Measurements from ENCODE around the gene ZNF764. TPM values are rescaled to one million over a fixed set of nuclear protein-coding genes. Genes with fewer than 3 reads are reported as not detected.

Gene ZNF764
- total RNA-seq, 2 donors from 2014 or later: 19.0 TPM

- peaks cover 7% of the 10 kb centered on the region for H3K9me3 ChIP-seq (ENCODE audit: control insufficient read depth, low read length)
- Mint-ChIP-seq H3K4me1 (no peaks in the 10 kb centered on the region), H3K27ac (no peak overlapping the region), H3K36me3 (ENCODE audit: low read depth) (peaks cover 29% of the 10 kb centered on the region), H3K27me3 (ENCODE audit: insufficient read depth) (no peaks in the 10 kb centered on the region), H3K4me3 (no peak overlapping the region), H3K9me3 (peaks cover 4% of the 10 kb centered on the region)
- H3K9ac ChIP-seq (ENCODE audit: extremely low read depth, low read length, poor library complexity, severe bottlenecking): no peak overlapping the region
- peaks cover 24% of the 10 kb centered on the region for H3K36me3 ChIP-seq (ENCODE audit: control insufficient read depth, insufficient read depth, low read length)
- no peak overlapping the region for H3K4me3 ChIP-seq (ENCODE audit: low read length)
- DNase-seq: no peak
- H3K27ac ChIP-seq (ENCODE audit: low read depth, low read length): no peak overlapping the region
- WGBS, 2 experiments (ENCODE audit: insufficient coverage in 1 of 2, insufficient read length in 1 of 2): 95% methylated on average over 4 of the region's 4 CpGs
- H3K27me3 ChIP-seq (ENCODE audit: control insufficient read depth, insufficient read depth, low read length, poor library complexity, severe bottlenecking): no peaks in the 10 kb centered on the region
- no peak for TF ChIP-seq CTCF (conservative IDR thresholded peaks at IDR 0.05)
- no peaks in the 10 kb centered on the region for H3K4me1 ChIP-seq (ENCODE audit: control insufficient read depth, insufficient read depth, low read length)
Measured at GRCh38 chr16:30601966-30602365, 43.8 kb upstream of the ZNF764 start.

- 96 to 100% methylated on average over 2 of the region's 2 CpGs for WGBS, 2 experiments (ENCODE audit: insufficient coverage in 1 of 2, insufficient read length in 1 of 2)
- no peaks in the 10 kb centered on the region for H3K27me3 ChIP-seq (ENCODE audit: control insufficient read depth, insufficient read depth, low read length, poor library complexity, severe bottlenecking)
- Mint-ChIP-seq H3K36me3 (ENCODE audit: low read depth) (peaks cover 24% of the 10 kb centered on the region), H3K4me3 (no peak overlapping the region), H3K4me1 (no peaks in the 10 kb centered on the region), H3K9me3 (peaks cover 4% of the 10 kb centered on the region), H3K27ac (no peak overlapping the region), H3K27me3 (ENCODE audit: insufficient read depth) (no peaks in the 10 kb centered on the region)
- no peak overlapping the region for H3K9ac ChIP-seq (ENCODE audit: extremely low read depth, low read length, poor library complexity, severe bottlenecking)
- no peaks in the 10 kb centered on the region for H3K4me1 ChIP-seq (ENCODE audit: control insufficient read depth, insufficient read depth, low read length)
- no peak for TF ChIP-seq CTCF (conservative IDR thresholded peaks at IDR 0.05)
- H3K36me3 ChIP-seq (ENCODE audit: control insufficient read depth, insufficient read depth, low read length): peaks cover 14% of the 10 kb centered on the region
- no peak overlapping the region for H3K4me3 ChIP-seq (ENCODE audit: low read length)
- H3K9me3 ChIP-seq (ENCODE audit: control insufficient read depth, low read length): peaks cover 7% of the 10 kb centered on the region
- H3K27ac ChIP-seq (ENCODE audit: low read depth, low read length): no peak overlapping the region
- DNase-seq: no peak
Measured at GRCh38 chr16:30600929-30601328, 42.8 kb upstream of the ZNF764 start.

GRCh38 chr16:30600215-30600614, 42.0 kb upstream of the ZNF764 start:
- Mint-ChIP-seq H3K27me3 (ENCODE audit: insufficient read depth) (no peaks in the 10 kb centered on the region), H3K27ac (no peak overlapping the region)

More at GRCh38 chr16:30600215-30600614, 42.0 kb upstream of the ZNF764 start:
- peaks cover 24% of the 10 kb centered on the region for H3K36me3 Mint-ChIP-seq (ENCODE audit: low read depth)
- H3K9ac ChIP-seq (ENCODE audit: extremely low read depth, low read length, poor library complexity, severe bottlenecking): no peak overlapping the region
- no peaks in the 10 kb centered on the region for H3K27me3 ChIP-seq (ENCODE audit: control insufficient read depth, insufficient read depth, low read length, poor library complexity, severe bottlenecking)
- H3K4me3 Mint-ChIP-seq: no peak overlapping the region
- WGBS, 2 experiments (ENCODE audit: insufficient coverage in 1 of 2, insufficient read length in 1 of 2): 96 to 100% methylated on average over 2 to 3 of the region's 3 CpGs
- peaks cover 7% of the 10 kb centered on the region for H3K9me3 ChIP-seq (ENCODE audit: control insufficient read depth, low read length)
- no peaks in the 10 kb centered on the region for H3K4me1 ChIP-seq (ENCODE audit: control insufficient read depth, insufficient read depth, low read length)
- H3K4me1 Mint-ChIP-seq: no peaks in the 10 kb centered on the region
- no peak overlapping the region for H3K4me3 ChIP-seq (ENCODE audit: low read length)
- TF ChIP-seq CTCF (conservative IDR thresholded peaks at IDR 0.05): no peak
- no peak overlapping the region for H3K27ac ChIP-seq (ENCODE audit: low read depth, low read length)
- DNase-seq: no peak
- H3K36me3 ChIP-seq (ENCODE audit: control insufficient read depth, insufficient read depth, low read length): peaks cover 11% of the 10 kb centered on the region
- peaks cover 4% of the 10 kb centered on the region for H3K9me3 Mint-ChIP-seq

Measured in endodermal cell (in vitro differentiated cells).